SK-N-SH treated with all-trans-retinoic acid at 6 μM for 48 hours (cell line): ENCODE data around the gene TMSB15C.

Experiments used
- ARNTL ChIP-seq: fragments of 450-650 bp; formaldehyde crosslinking; IDR thresholded peaks from 2 replicates; pipeline ENCODE4 v1.5.0; 2020; ENCODE audit warnings: low read depth, mild to moderate bottlenecking, moderate library complexity, borderline replicate concordance
- BACH2 ChIP-seq: fragments of 250-450 bp; sonication (Bioruptor Pico); IDR thresholded peaks from 2 replicates; pipeline ENCODE4 v1.9.0; 2021; ENCODE audit warnings: mild to moderate bottlenecking, borderline replicate concordance
- ESRRG ChIP-seq: fragments of 250-450 bp; sonication (Bioruptor Pico); IDR thresholded peaks from 2 replicates; pipeline ENCODE4 v1.6.1; 2021; ENCODE audit warnings: mild to moderate bottlenecking
- ISL1 ChIP-seq: fragments of 250-450 bp; sonication (Bioruptor Pico); IDR thresholded peaks from 2 replicates; pipeline ENCODE4 v2.1.2; 2022; ENCODE audit warnings: mild to moderate bottlenecking, moderate library complexity
- RARB ChIP-seq: fragments of 250-450 bp; sonication (Bioruptor Pico); IDR thresholded peaks from 2 replicates; pipeline ENCODE4 v1.8.0; 2021; ENCODE audit warnings: mild to moderate bottlenecking, moderate library complexity
- ZFP3 ChIP-seq: fragments of 250-450 bp; sonication (Bioruptor Pico); IDR thresholded peaks from 2 replicates; pipeline ENCODE4 v1.5.0; 2020; ENCODE audit warnings: mild to moderate bottlenecking, moderate library complexity
- ZFP30 ChIP-seq: fragments of 450-650 bp; formaldehyde crosslinking; IDR thresholded peaks from 2 replicates; pipeline ENCODE4 v1.5.0; 2022; ENCODE audit warnings: mild to moderate bottlenecking, moderate library complexity
- ZNF565 ChIP-seq: fragments of 450-650 bp; formaldehyde crosslinking; conservative IDR thresholded peaks from 2 replicates; pipeline ENCODE4 v1.5.0; 2020; ENCODE audit warnings: low read depth, mild to moderate bottlenecking, moderate library complexity
- ZNF70 ChIP-seq: fragments of 450-650 bp; formaldehyde crosslinking; IDR thresholded peaks from 2 replicates; pipeline ENCODE4 v1.5.0; 2020; ENCODE audit warnings: mild to moderate bottlenecking, moderate library complexity
- ZNF8 ChIP-seq: fragments of 450-650 bp; formaldehyde crosslinking; IDR thresholded peaks from 2 replicates; pipeline ENCODE4 v1.5.0; 2020; ENCODE audit warnings: mild to moderate bottlenecking, moderate library complexity
- TF ChIP-seq, protein P1 (sequence below): fragments of 250-450 bp; sonication (Bioruptor Pico); IDR thresholded peaks from 2 replicates; pipeline ENCODE4 v1.8.0; 2020; ENCODE audit warnings: mild to moderate bottlenecking, moderate library complexity, borderline replicate concordance
- TF ChIP-seq, protein P2 (sequence below): fragments of 250-450 bp; sonication (Bioruptor Pico); IDR thresholded peaks from 2 replicates; pipeline ENCODE4 v1.5.0; 2020; ENCODE audit warnings: mild to moderate bottlenecking, moderate library complexity
- TF ChIP-seq, protein P3 (sequence below): fragments of 250-450 bp; sonication (Bioruptor Pico); IDR thresholded peaks from 2 replicates; pipeline ENCODE4 v1.8.0; 2021; ENCODE audit warnings: low read depth, mild to moderate bottlenecking, moderate library complexity, borderline replicate concordance
- TF ChIP-seq, protein P4 (sequence below): fragments of 250-450 bp; sonication (Bioruptor Pico); IDR thresholded peaks from 2 replicates; pipeline ENCODE4 v1.5.1; 2020; ENCODE audit warnings: low read depth, mild to moderate bottlenecking, moderate library complexity

DNA sequence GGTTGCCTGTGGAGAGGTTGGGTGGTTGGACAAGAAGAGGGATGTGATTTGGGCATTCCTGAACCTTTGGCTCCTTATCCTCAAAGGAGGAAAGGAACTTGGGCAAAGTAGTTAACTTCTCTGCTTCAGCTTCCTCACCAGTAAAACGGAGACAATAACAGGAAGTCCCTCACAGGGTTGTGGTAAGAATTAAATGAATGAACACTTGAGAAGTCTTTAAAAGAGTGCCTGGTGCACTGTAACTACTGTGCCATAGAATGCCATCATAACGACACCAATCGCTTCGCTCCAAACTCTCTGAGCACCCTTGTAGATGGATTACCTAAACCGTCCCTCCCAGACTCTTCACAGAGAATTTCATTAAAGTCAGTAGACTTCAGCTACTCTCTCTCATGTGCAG lies 46.8 kb upstream of the TMSB15C start:
- TF ChIP-seq ZNF8 (CRISPR knock-in tag) (no peak), ZNF70 (CRISPR knock-in tag) (no peak), ARNTL (CRISPR knock-in tag) (no peak), ZNF565 (no peak), ZFP30 (CRISPR knock-in tag) (no peak), RARB (no peak), ZFP3 (CRISPR knock-in tag) (no peak), BACH2 (no peak), ISL1 (CRISPR knock-in tag) (no peak), ESRRG (CRISPR knock-in tag) (no peak)
- TF ChIP-seq, protein P1, sequence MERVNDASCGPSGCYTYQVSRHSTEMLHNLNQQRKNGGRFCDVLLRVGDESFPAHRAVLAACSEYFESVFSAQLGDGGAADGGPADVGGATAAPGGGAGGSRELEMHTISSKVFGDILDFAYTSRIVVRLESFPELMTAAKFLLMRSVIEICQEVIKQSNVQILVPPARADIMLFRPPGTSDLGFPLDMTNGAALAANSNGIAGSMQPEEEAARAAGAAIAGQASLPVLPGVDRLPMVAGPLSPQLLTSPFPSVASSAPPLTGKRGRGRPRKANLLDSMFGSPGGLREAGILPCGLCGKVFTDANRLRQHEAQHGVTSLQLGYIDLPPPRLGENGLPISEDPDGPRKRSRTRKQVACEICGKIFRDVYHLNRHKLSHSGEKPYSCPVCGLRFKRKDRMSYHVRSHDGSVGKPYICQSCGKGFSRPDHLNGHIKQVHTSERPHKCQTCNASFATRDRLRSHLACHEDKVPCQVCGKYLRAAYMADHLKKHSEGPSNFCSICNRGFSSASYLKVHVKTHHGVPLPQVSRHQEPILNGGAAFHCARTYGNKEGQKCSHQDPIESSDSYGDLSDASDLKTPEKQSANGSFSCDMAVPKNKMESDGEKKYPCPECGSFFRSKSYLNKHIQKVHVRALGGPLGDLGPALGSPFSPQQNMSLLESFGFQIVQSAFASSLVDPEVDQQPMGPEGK (CRISPR knock-in tag), result no peak
- TF ChIP-seq, protein P2, sequence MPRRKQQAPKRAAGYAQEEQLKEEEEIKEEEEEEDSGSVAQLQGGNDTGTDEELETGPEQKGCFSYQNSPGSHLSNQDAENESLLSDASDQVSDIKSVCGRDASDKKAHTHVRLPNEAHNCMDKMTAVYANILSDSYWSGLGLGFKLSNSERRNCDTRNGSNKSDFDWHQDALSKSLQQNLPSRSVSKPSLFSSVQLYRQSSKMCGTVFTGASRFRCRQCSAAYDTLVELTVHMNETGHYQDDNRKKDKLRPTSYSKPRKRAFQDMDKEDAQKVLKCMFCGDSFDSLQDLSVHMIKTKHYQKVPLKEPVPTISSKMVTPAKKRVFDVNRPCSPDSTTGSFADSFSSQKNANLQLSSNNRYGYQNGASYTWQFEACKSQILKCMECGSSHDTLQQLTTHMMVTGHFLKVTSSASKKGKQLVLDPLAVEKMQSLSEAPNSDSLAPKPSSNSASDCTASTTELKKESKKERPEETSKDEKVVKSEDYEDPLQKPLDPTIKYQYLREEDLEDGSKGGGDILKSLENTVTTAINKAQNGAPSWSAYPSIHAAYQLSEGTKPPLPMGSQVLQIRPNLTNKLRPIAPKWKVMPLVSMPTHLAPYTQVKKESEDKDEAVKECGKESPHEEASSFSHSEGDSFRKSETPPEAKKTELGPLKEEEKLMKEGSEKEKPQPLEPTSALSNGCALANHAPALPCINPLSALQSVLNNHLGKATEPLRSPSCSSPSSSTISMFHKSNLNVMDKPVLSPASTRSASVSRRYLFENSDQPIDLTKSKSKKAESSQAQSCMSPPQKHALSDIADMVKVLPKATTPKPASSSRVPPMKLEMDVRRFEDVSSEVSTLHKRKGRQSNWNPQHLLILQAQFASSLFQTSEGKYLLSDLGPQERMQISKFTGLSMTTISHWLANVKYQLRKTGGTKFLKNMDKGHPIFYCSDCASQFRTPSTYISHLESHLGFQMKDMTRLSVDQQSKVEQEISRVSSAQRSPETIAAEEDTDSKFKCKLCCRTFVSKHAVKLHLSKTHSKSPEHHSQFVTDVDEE (CRISPR knock-in tag), result no peak
- TF ChIP-seq, protein P3, sequence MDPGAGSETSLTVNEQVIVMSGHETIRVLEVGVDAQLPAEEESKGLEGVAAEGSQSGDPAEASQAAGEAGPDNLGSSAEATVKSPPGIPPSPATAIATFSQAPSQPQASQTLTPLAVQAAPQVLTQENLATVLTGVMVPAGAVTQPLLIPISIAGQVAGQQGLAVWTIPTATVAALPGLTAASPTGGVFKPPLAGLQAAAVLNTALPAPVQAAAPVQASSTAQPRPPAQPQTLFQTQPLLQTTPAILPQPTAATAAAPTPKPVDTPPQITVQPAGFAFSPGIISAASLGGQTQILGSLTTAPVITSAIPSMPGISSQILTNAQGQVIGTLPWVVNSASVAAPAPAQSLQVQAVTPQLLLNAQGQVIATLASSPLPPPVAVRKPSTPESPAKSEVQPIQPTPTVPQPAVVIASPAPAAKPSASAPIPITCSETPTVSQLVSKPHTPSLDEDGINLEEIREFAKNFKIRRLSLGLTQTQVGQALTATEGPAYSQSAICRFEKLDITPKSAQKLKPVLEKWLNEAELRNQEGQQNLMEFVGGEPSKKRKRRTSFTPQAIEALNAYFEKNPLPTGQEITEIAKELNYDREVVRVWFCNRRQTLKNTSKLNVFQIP (CRISPR knock-in tag), result no peak
- TF ChIP-seq, protein P4, sequence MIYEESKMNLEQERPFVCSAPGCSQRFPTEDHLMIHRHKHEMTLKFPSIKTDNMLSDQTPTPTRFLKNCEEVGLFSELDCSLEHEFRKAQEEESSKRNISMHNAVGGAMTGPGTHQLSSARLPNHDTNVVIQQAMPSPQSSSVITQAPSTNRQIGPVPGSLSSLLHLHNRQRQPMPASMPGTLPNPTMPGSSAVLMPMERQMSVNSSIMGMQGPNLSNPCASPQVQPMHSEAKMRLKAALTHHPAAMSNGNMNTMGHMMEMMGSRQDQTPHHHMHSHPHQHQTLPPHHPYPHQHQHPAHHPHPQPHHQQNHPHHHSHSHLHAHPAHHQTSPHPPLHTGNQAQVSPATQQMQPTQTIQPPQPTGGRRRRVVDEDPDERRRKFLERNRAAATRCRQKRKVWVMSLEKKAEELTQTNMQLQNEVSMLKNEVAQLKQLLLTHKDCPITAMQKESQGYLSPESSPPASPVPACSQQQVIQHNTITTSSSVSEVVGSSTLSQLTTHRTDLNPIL (CRISPR knock-in tag), result no peak
